LoVo (cell line): ENCODE measurements around the gene C4B.
"Not testable (repeated sequence)": the region's sequence is repeated elsewhere in the genome, so short reads cannot be mapped to it uniquely, and the experiment has no call there.

ENCODE experiments used
- DNase-seq: peaks from one replicate; pipeline ENCODE4 v3.0.0-alpha.2; 2016; ENCODE audit warnings: low spot score

C4B gene

GRCh38 chr6:32053314-32053713 is 38.7 kb downstream of the C4B start:
- DNase-seq = not testable (repeated sequence)

GRCh38 chr6:32055756-32056155 is 41.2 kb downstream of the C4B start:
- DNase-seq = not testable (repeated sequence)

GRCh38 chr6:32056254-32056653 is 41.7 kb downstream of the C4B start:
- no peak for DNase-seq

- DNase-seq = no peak
These were observed 43.4 kb downstream of the C4B start for GRCh38 chr6:32057966-32058365.

- no peak for DNase-seq
These were observed 43.9 kb downstream of the C4B start for GRCh38 chr6:32058511-32058963.

- no peak for DNase-seq
These were observed 46.5 kb downstream of the C4B start for GRCh38 chr6:32060966-32061655.

- DNase-seq = no peak
These were observed 50.1 kb downstream of the C4B start for GRCh38 chr6:32064706-32065105.

GRCh38 chr6:32067521-32067920 is 52.9 kb downstream of the C4B start:
- not testable (repeated sequence) for DNase-seq

GRCh38 chr6:32068315-32068714 is 53.7 kb downstream of the C4B start:
- not testable (repeated sequence) for DNase-seq

- no peak for DNase-seq
These were observed 54.3 kb downstream of the C4B start for GRCh38 chr6:32068867-32069266.

GRCh38 chr6:32069460-32069859 is 54.9 kb downstream of the C4B start:
- no peak for DNase-seq

GRCh38 chr6:32069878-32070515 is 55.4 kb downstream of the C4B start:
- DNase-seq = no peak

- DNase-seq = no peak
These were observed 56.4 kb downstream of the C4B start for GRCh38 chr6:32070814-32071543.

- no peak for DNase-seq
These were observed 58.5 kb downstream of the C4B start for GRCh38 chr6:32073101-32073500.

- no peak for DNase-seq
These were observed 59.0 kb downstream of the C4B start for GRCh38 chr6:32073613-32074012.

- DNase-seq = no peak
These were observed 60.5 kb downstream of the C4B start for GRCh38 chr6:32074996-32075532.

GRCh38 chr6:32075781-32076180 is 61.2 kb downstream of the C4B start:
- no peak for DNase-seq

GRCh38 chr6:32076321-32076809 is 61.8 kb downstream of the C4B start:
- DNase-seq = no peak

GRCh38 chr6:32079566-32080290 is 65.1 kb downstream of the C4B start:
- no peak for DNase-seq

- DNase-seq = no peak
These were observed 66.8 kb downstream of the C4B start for GRCh38 chr6:32081168-32081990.

GRCh38 chr6:32082478-32082877 is 67.9 kb downstream of the C4B start:
- no peak for DNase-seq
